ENCODE data around the gene PEF1.

PEF1 gene

DNA sequence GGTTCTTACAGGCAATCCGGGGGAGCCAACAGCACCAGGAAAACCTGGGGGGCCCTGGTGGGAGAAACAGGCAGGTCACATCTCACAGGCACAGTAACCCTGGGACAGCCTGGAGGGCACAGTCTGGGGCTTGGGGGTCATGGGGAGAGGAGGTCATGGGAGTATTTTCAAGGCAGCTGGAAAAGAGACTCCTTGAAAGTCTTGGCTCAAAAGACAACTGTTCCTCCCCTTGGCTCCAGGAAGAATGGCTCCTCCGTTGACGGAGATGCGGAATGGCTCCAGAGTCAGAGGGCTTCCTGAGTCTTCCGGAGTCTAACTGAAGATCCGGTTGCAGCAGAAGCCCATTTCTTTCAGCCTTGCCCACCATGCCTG is 25.9 kb upstream of the PEF1 start:
- no peak for DNase-seq

DNA sequence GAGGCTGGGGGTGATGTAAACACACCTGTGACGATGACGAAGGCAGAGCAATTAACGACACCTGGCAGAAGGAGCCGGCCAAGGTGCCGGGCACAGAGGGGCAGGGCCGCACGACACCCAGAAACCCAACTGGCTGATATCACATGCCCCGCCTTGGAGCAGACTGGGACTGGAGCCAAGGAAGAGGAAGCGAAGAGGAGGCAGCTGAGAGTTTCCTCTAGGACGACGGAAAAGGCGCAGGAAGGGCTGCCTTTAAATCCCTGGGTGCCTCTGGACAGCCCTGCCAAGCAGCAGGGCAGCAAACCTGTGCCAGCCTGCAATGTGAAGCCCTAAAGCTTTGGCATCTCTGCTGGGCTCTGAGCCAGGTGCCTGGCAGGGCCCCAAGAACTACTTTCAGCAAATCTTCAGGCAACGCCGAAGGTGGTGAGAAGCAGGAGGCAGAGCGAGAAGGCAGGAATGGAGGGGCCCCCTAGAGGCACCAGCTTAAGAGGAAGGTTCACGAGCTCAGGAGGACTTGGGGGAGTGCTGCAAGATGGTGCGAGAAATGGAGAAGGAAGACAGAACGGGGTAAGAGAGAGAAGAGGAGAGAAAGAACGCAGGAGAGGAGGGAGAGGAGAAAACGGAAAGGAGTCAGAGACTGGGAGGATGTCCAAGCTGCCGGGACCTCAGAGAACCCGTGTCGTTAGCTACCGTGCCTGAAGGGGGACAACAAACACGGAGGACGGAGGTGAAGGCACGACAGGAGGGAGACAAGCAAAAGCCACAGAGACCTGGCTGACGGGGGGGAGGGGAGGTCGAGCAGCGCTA is 25.3 kb upstream of the PEF1 start:
- DNase-seq, result peak; percentile 88 to 94

- no peak for DNase-seq
Observed at GRCh38 chr1:31669433-31669785, 24.7 kb upstream of the PEF1 start.

DNA sequence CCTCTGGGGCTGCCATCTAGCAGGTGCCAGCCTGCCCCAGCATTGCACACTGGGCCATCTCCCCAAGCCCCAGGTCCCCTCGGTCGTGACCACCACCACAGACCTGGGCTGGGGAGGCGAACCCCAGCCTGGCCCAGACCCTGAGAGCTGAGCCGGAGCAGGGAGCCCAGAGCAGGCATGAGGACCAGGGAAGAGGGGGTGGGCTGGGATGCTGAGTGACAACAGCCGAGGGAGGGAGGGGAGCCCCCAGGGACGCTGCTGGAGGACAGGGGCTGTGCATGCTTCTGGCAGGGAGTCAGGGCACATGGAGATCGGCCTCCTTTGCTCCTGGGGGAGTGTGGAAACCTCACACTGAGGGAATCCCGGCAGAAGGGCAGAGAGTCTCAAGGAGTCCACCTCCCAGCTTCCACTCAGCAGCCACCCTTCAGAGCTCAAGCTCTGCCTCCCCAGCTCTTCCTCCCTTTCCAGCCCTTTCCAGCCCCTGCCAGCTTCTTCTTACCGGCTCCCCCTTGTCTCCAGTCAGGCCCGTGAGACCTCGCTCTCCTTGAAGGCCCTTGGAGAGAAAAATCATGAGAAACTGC is 23.7 kb upstream of the PEF1 start:
- no peak for DNase-seq

DNA sequence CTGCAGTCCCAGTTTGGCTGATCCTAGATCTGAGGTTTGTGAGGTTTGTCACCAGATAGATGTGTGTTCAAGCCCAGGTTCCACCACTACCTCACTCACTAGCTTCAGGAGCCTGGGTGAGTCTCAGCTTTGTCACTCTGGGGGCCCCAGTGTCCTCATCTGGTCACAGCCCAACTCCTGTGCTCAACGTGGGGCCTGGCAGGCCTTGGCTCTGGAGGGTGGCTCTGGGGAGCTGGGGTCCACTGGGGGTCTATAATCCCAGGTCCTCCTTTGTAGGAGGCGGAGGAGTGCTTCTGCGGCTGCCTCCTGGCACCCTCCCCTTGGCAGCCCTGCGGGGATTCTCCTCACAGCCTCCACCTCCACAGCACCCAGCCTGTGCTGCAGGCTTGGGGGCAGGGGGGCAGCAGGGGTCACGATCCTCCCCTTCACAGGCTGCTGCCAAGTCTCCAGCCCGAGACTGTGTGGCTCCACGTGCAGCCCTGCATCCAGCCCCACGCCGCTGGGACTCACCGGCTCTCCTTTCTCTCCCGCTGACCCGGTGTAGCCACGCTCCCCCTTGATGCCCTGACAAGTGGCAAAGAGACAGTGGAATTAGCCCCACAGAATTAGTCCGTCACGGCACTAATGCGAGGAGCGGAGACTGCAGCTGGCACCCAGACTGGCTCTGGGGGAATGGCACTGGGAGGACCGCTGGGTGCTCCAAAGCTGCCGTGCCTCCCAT is 22.5 kb upstream of the PEF1 start:
- DNase-seq, result no peak

DNA sequence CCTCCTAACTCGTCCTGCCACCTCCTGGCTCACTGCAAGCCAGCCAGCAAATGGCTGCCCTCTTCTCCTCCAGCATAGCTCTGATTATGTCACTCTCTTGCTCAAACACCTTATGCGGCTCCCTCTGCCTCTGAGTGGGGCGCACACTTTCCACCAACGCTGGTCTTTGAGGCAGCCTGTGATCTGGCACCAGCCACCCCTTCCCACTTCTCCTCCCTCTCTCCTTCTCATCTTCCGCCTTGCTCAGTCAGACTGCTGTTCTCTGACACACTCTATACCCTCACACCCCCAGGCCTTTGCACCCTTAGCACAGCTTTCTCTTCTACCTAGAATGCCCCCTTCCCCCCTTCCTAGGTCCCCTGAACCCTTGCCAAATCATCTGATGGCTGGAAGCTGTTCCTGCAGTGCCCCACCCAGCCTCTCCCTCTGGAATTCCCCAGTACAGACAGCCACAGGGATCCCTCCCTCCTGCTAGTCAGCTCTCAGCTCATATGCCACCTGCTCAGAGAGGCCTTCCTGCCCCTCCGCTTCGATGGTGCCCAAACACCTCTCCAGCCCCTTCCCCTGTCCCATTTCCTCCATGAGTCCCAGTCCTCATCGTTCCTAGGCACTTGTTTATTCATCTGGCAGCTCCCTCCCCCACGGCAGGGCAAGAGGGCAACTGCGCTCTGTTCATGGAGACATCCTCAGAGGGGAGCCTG is 21.7 kb upstream of the PEF1 start:
- peak in 1 of 2 experiments; percentile 20 for DNase-seq

DNA sequence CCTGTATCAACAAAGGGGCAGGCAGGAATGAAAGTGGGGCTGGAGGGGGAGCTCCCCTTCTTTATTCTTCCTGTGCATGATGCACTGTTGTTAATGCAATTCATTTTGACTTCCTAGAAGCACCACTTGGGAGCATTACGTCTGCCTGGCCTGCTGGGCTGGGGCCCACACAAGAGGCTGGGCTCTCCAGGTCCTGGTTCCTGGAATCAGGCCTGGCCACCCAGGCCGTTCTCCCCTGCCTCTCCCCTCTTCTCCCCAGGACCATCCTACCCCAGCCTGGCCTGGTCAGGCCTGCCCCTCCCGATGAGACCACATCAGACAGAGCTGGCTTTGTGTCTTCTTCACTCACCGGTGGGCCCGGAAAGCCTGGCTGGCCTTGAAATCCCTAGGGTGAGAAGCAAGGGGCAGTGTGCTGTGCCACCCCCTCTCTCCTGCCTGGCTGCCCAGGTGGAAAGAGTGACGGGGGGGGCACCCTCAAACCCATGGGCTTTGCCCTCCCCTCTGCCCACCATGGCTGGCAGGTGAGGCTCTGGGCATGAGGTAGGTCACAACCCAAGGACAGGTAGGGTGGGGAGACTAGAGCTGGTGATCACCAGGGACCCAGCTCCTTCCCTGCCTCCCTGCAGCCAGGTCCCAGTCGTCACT is 20.7 kb upstream of the PEF1 start:
- no peak for DNase-seq

DNA sequence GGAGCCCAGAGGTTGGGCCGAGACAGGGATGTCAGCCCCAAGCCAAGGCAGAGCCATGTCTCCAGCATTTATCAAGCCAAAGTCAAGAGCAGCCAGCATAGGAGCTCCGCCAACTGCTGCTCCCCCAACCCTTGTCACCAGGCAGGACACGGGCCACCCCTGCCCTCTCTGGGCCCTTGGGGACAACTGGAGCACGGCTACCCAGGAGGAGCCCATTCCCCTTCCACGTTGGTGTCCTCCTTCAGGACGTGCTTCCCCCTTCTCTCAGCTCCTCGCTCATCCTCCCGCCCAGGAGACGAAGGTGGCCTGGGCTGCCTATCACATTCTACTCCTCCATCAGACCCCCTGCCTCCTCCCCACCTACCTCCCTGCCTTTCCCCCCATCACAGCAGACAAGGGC is 19.9 kb upstream of the PEF1 start:
- DNase-seq, result no peak

DNA sequence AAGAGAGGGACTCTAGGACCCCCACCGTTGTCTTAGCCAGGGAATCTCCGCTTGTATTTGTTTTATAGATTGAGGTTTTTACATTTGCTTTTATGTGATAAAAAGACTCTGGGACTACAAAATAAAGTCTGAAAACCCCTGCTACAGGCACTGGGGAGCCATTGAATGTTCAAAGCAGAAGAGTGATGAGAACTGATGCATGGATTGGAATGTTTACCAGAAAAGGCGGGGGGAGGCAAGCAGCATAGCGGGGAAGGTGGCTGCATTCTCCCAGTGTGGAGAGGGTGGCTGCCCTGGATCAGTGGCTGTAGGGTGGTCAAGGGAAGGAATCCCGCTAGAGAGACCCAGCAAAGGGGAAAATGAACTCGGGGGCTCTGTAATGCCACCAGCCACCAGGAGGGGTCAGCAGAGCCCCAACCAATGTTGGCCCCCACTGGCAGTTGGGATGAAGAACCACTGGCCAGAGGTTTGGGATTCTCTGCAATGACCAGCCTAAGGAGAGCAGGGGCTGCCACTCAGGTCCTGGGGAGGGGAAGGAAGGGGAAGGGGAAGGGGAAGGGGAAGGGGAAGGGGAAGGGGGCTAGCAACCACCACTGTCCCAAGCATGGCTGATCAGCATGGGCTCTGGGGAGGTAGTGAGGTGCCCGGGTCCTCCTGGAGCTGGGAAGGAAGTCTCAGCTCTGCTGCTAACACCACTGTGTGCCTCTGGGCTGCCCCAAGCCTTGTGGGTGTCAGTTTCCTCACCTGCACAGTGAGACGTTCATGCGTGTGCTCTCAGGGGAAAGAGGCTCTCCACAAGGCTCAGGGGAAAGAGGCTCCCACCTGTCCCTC is 19.2 kb upstream of the PEF1 start:
- DNase-seq, result peak; percentile 41 to 60

DNA sequence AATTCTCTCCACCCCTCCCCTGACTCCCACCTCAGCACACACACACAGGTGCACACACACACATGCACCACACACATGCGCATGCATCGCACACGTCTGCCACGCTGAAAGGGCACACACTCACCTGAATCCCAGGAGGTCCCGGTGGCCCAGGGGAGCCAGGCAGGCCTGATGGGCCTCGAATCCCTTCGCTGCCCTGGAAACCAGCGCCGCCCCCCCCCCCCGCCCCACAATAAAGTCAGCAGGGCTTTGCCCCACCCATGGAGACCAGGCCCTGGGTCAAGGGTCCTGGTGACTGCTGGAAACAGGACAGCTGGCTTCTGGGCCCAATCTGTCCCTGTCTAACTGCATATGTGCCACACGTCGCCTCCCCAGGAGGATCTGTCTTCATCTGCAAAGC is 17.8 kb upstream of the PEF1 start:
- DNase-seq, result no peak

- DNase-seq, result no peak
Observed at GRCh38 chr1:31661856-31662255, 17.2 kb upstream of the PEF1 start.

DNA sequence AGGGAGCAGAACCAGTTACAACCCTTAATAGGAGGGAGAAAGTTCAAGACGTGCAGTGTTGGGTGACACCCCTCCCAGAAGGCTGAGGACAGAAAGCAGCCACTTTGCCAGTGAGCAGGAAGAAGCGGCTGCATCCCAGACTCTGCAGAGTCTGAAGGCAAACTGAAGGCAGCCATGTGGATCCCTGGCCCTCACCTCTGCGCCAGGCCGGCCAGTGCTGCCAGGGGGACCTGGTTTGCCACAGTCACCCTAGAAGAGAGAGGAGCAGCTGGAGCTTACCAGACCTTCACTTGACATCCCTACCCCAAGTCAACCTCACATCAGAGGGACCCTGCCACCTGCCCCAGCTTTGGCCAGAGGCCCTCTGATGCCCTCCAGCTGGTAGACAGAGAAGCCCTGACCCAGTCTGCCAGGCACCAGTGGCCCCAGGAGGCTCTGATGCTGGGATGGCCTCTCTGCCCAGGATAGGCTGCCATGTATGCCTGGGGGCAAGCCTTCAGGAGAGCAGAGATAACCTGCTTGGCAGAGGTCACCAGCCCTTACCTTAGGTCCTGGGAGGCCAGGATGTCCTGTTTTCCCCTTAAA is 16.3 kb upstream of the PEF1 start:
- no peak for DNase-seq

GRCh38 chr1:31659889-31660288 is 15.2 kb upstream of the PEF1 start:
- DNase-seq, result no peak

GRCh38 chr1:31658721-31659120 is 14.0 kb upstream of the PEF1 start:
- DNase-seq, result no peak

GRCh38 chr1:31657972-31658510 is 13.4 kb upstream of the PEF1 start:
- DNase-seq, result no peak

DNA sequence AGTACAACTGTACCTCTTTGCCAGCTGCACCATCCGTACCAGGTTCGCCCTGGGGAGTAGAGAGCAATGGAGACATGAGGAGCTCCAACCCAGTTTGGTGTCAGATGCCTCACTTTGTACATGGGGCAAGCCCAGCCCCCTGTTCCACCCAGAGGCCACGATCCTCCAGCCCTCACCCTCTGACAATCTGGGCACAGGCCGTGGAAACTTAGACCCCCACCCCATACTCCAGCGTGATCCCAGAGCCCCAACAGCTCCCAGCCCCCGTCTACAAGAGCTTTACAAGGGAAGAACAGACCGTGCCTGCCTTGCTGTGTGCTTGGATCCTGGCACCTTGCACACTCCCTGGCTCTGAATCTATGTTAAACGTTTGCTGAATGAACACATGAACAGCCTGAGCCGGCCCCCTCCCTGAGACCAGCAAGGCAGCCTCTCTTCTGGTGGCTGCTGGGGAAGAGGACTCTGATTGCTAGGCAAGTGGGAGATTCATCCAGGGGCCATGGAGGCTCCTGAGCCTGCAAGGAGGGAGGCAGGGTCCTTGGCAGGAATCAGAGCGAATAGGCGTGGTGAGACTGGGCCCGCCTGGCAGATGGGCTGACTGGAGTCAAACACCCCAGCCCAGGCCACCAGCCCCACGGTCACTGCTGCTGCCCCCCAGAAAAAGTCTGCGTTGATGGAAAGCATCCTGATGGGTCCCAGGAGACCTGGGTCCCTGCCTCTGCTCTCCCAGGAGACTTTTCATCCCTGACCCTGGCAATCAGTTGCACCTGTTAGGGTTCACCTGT is 12.5 kb upstream of the PEF1 start:
- DNase-seq, result no peak

- no peak for DNase-seq
Observed at GRCh38 chr1:31655756-31656155, 11.1 kb upstream of the PEF1 start.

DNA sequence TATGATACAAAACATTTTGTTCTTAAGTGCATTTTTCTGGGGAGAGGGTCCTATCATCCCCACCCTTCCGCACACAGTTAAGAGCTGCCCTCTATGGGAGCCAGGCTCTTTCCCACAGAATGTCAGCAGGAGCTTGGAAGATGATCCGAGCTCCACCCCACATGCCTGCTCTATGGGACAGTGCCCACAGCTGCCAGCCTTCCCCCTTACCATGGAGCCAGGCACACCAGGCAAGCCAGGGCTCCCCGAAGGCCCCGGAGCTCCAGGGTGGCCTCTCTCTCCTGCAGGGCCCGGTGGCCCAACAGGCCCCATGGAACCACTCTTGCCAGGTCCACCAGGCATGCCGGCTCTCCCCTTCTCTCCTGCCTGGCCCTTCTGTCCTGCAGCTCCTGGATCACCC is 10.4 kb upstream of the PEF1 start:
- DNase-seq, result no peak

DNA sequence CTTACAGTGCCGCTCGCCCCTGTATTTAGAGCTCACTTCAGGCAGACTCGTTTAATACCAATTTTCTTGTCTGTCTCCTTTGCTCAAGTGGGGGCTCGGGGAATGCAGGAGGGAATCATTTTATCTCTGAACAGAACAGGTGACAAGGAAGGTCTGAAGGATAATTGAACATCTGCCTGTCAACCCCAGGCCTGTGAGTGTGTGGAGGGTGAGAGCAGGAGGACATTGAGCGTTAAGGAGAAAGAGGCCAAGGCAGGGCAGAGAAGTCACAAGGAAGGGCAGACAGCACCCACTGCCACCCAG is 9.7 kb upstream of the PEF1 start:
- DNase-seq, result no peak

DNA sequence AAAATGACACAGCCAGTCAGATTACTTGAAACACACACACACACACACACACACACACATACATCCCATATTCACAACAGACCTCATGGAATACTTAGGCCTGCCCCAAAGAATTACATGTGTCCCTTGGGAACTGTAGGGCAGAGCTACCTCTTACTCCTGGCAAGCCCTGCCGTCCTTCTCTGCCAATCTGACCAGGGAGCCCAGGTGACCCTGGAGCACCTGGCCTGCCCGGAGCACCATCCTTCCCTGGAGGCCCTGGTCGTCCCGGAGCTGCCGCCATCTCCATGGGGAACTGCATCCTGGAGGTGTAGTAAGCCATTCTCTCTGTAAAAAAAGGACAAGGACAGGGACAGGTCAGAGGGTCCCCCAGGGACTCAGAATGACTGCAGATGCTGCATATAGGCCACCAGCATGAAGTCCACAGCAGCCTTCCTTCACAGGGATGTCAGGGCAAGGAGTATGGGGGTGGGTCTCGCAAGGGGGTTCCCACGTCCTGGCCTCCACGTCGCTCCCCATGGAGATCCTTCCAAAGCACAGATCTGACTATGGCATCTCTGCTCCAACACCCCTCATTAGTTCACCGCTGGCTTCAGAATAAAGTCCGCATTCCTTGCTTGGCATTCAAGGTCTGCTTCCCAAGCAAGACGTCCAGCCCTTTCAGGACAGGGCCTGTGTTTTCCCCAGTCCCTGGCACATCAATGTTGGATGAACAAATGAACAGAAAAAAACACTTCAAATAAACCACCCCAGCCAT is 9.2 kb upstream of the PEF1 start:
- no peak for DNase-seq
